ENCODE results near the gene SLC48A1. TPM values are rescaled to one million over a fixed set of nuclear protein-coding genes. Genes with fewer than 3 reads are reported as not detected.

SLC48A1 gene
- polyA plus RNA-seq, 1 of the 3 experiments (the other 2 are of a cell fraction) = 7.3 TPM

GRCh38 chr12:47779943-47780504, 7.0 kb downstream of the SLC48A1 start:
- ChIA-PET POLR2A (no interaction called here), CTCF (interaction anchor here (1.1 to 22.9 kb wide), 12 partner anchors 12 to 117 kb away, joined by 3 to 1294 read pairs (median 15); partner anchors contain the start of genes ENDOU, RAPGEF3 and RPAP3)
- Histone ChIP-seq H3K9me2 (no peaks in the 10 kb centered on the region), H4K20me1 (ENCODE audit: insufficient read depth) (no peaks in the 10 kb centered on the region), H3F3A (replicated peaks; ENCODE audit: insufficient read depth) (peaks cover 32% of the 10 kb centered on the region), H3K9me3 (no peaks in the 10 kb centered on the region), H3K36me3 (replicated peaks in 1 of 2; ENCODE audit: control insufficient read depth in 1 of 2, insufficient read depth in 2 of 2, low read length in 1 of 2) (peaks cover 0 to 24% of the 10 kb centered on the region in 2 experiments), H2AFZ (ENCODE audit: low read depth) (no peak overlapping the region), H3K27ac (ENCODE audit: low read depth in 2 of 2, low read length in 1 of 2) (no peak overlapping the region), H3K79me2 (ENCODE audit: insufficient read depth) (no peaks in the 10 kb centered on the region), H3K4me2 (no peak overlapping the region), H3K4me3 (ENCODE audit: low read depth in 2 of 2, low read length in 1 of 2) (no peak overlapping the region), H3K4me1 (ENCODE audit: control insufficient read depth in 1 of 2, insufficient read depth in 2 of 2, low read depth in 1 of 2, low read length in 1 of 2) (peaks cover 15 to 38% of the 10 kb centered on the region in 2 experiments; a peak in 3 of 4 replicates), H3K9ac (no peak overlapping the region), H3K27me3 (ENCODE audit: insufficient read depth) (no peaks in the 10 kb centered on the region)
- WGBS (ENCODE audit: low lambda C conversion rate) = 94% methylated on average over 5 of the region's 11 CpGs
- no peak for DNase-seq
- TF ChIP-seq CHD2 (IDR thresholded peaks at IDR 0.05; ENCODE audit: low read length, partially characterized antibody) (no peak), FOXJ3 (CRISPR knock-in tag; IDR thresholded peaks at IDR 0.05) (no peak), IRF3 (IDR thresholded peaks at IDR 0.05; ENCODE audit: low read depth, low read length) (no peak), MXI1 (IDR thresholded peaks at IDR 0.05; ENCODE audit: low read depth, low read length) (no peak), USF1 (IDR thresholded peaks at IDR 0.05; ENCODE audit: borderline replicate concordance, low read depth) (no peak), FOSL2 (IDR thresholded peaks at IDR 0.05; ENCODE audit: borderline replicate concordance, low read depth) (no peak)

GRCh38 chr12:47781479-47782371, 8.7 kb downstream of the SLC48A1 start:
- Histone ChIP-seq H4K20me1 (ENCODE audit: insufficient read depth) (no peaks in the 10 kb centered on the region), H3K4me1 (ENCODE audit: control insufficient read depth in 1 of 2, insufficient read depth in 2 of 2, low read depth in 1 of 2, low read length in 1 of 2) (peaks cover 7 to 23% of the 10 kb centered on the region in 2 experiments; a peak in 3 of 4 replicates), H3F3A (replicated peaks; ENCODE audit: insufficient read depth) (peaks cover 32% of the 10 kb centered on the region), H3K9ac (no peak overlapping the region), H3K27ac (ENCODE audit: low read depth in 2 of 2, low read length in 1 of 2) (0 out of 4 replicates have a peak overlapping the region, but pooled peaks of 1 of the 2 experiments have one; percentile 22), H3K27me3 (ENCODE audit: insufficient read depth) (no peaks in the 10 kb centered on the region), H3K4me2 (no peak overlapping the region), H3K79me2 (ENCODE audit: insufficient read depth) (no peaks in the 10 kb centered on the region), H3K9me3 (no peaks in the 10 kb centered on the region), H3K4me3 (ENCODE audit: low read depth in 2 of 2, low read length in 1 of 2) (no peak overlapping the region), H3K9me2 (no peaks in the 10 kb centered on the region), H2AFZ (ENCODE audit: low read depth) (no peak overlapping the region), H3K36me3 (replicated peaks in 1 of 2; ENCODE audit: control insufficient read depth in 1 of 2, insufficient read depth in 2 of 2, low read length in 1 of 2) (peaks cover 14 to 41% of the 10 kb centered on the region in 2 experiments)
- no peak for DNase-seq
- ChIA-PET CTCF (interaction anchor here (0.8 to 22.9 kb wide), 7 partner anchors 9 to 168 kb away, joined by 3 to 1294 read pairs (median 10); partner anchors contain the start of genes ENDOU, RAPGEF3, RPAP3 and SLC48A1), POLR2A (no interaction called here)
- WGBS (ENCODE audit: low lambda C conversion rate) = 89% methylated on average over 9 of the region's 13 CpGs
- TF ChIP-seq MAX (IDR thresholded peaks at IDR 0.05; ENCODE audit: low read depth) (no peak), ELF1 (IDR thresholded peaks at IDR 0.05) (no peak), ZBTB33 (IDR thresholded peaks at IDR 0.05; ENCODE audit: borderline replicate concordance, low read depth) (no peak), EP300 (IDR thresholded peaks at IDR 0.05; ENCODE audit: borderline replicate concordance in 1 of 2, low read depth in 1 of 2, low read length in 1 of 2) (no peak), NFIC (IDR thresholded peaks at IDR 0.05; ENCODE audit: borderline replicate concordance) (no peak), RFX5 (IDR thresholded peaks at IDR 0.05; ENCODE audit: low read length) (no peak), TCF12 (IDR thresholded peaks at IDR 0.05) (no peak), CTCF (IDR thresholded peaks at IDR 0.05) (no peak), EZH2phosphoT487 (IDR thresholded peaks at IDR 0.05; ENCODE audit: borderline replicate concordance, low read depth) (no peak), IRF3 (IDR thresholded peaks at IDR 0.05; ENCODE audit: low read depth, low read length) (no peak), FOXJ3 (CRISPR knock-in tag; IDR thresholded peaks at IDR 0.05) (no peak)

Data from SK-N-SH (cell line).